IMR-90 (cell line): ENCODE data around the gene OVCA2. TPM values are rescaled to one million over a fixed set of nuclear protein-coding genes. Genes with fewer than 3 reads are reported as not detected.

Experiments
- ATAC-seq: fragments of 200-7000 bp; cut with Tn5 transposase; 2 replicates; pipeline ENCODE4 v1.9.1; 2020; ENCODE audit warnings: low read depth, mild to moderate bottlenecking, moderate library complexity
- BruUV-seq: library from RNA; stranded (reverse); fragments of 400-500 nt; replicated peaks from 2 replicates; lab custom pipeline; 2021; lab: Mats Ljungman, UMichigan
- CTCF ChIA-PET: fragments of 300-600 bp; formaldehyde crosslinking; extraction: SDS; loops from one replicate; lab custom pipeline; 2021; ENCODE audit warnings: antibody characterized with exemption; lab: Yijun Ruan, JAX
- POLR2A ChIA-PET: fragments of 300-600 bp; sonication (Branson Sonifier 250); formaldehyde crosslinking; loops from one replicate; lab custom pipeline; 2022; ENCODE audit warnings: antibody characterized with exemption; ENCODE audit not compliant: unreplicated experiment; lab: Charles Lee
- DNase-seq: peaks from one replicate; pipeline ENCODE4 v3.0.0; 2013
- H2AFZ ChIP-seq: replicated peaks from 2 replicates; pipeline ENCODE3; 2013; ENCODE audit warnings: low read length, mild to moderate bottlenecking; ENCODE audit not compliant: poor library complexity
- H2AK5ac ChIP-seq: 2 replicates; pipeline ENCODE4 v1.6.1; 2013; ENCODE audit warnings: low read depth, low read length, inconsistent platforms
- H2AK9ac ChIP-seq: replicated peaks from 2 replicates; pipeline ENCODE3; 2013; ENCODE audit warnings: mild to moderate bottlenecking, low read depth, low read length, moderate library complexity; ENCODE audit not compliant: poor library complexity
- H2BK120ac ChIP-seq: 2 replicates; pipeline ENCODE4 v1.6.1; 2013; ENCODE audit warnings: low read depth, low read length, inconsistent platforms
- H2BK15ac ChIP-seq: 3 replicates; pipeline ENCODE4 v1.6.1; 2013; ENCODE audit warnings: low read depth, low read length, inconsistent platforms
- H2BK20ac ChIP-seq: 2 replicates; pipeline ENCODE4 v1.6.1; 2013; ENCODE audit warnings: low read depth, mild to moderate bottlenecking, inconsistent platforms, low read length, moderate library complexity
- H2BK5ac ChIP-seq: 2 replicates; pipeline ENCODE4 v1.6.1; 2013; ENCODE audit warnings: mild to moderate bottlenecking, low read depth, low read length, inconsistent platforms; ENCODE audit not compliant: poor library complexity, severe bottlenecking
- H3K14ac ChIP-seq: replicated peaks from 2 replicates; pipeline ENCODE4 v1.6.1; 2013; ENCODE audit warnings: low read depth, low read length, inconsistent platforms
- H3K18ac ChIP-seq: 2 replicates; pipeline ENCODE4 v1.6.1; 2013; ENCODE audit warnings: low read depth, low read length, control low read depth
- H3K23ac ChIP-seq: 2 replicates; pipeline ENCODE4 v1.6.1; 2013; ENCODE audit warnings: low read depth, low read length, inconsistent platforms
- H3K27ac ChIP-seq: 2 replicates; pipeline ENCODE4 v1.5.1; 2013; ENCODE audit warnings: mild to moderate bottlenecking, control low read depth, low read length; ENCODE audit not compliant: insufficient read depth
- H3K27me3 ChIP-seq: 2 replicates; pipeline ENCODE4 v1.6.1; 2013; ENCODE audit warnings: low read length; ENCODE audit not compliant: control insufficient read depth, insufficient read depth
- H3K36me3 ChIP-seq: 2 replicates; pipeline ENCODE4 v1.6.1; 2013; ENCODE audit warnings: low read length, mixed read lengths; ENCODE audit not compliant: control insufficient read depth, insufficient read depth
- H3K4ac ChIP-seq: 2 replicates; pipeline ENCODE4 v1.6.1; 2013; ENCODE audit warnings: low read depth, low read length, inconsistent platforms
- H3K4me1 ChIP-seq: 2 replicates; pipeline ENCODE4 v1.6.1; 2013; ENCODE audit warnings: low read length, mixed read lengths; ENCODE audit not compliant: control insufficient read depth, insufficient read depth
- H3K4me2 ChIP-seq: 2 replicates; pipeline ENCODE4 v1.6.1; 2013; ENCODE audit warnings: low read depth, mild to moderate bottlenecking, control low read depth, low read length, moderate library complexity
- H3K4me3 ChIP-seq: 2 replicates; pipeline ENCODE4 v1.5.1; 2013; ENCODE audit warnings: low read depth, mild to moderate bottlenecking, control low read depth, low read length, moderate library complexity; ENCODE audit not compliant: insufficient read depth
- H3K56ac ChIP-seq: 2 replicates; pipeline ENCODE4 v1.6.1; 2013; ENCODE audit warnings: low read length, inconsistent platforms; ENCODE audit not compliant: insufficient read depth; ENCODE audit errors: extremely low read depth
- H3K79me1 ChIP-seq, 2 experiments: 2 replicates each; pipeline ENCODE4 v1.6.1; 2013; ENCODE audit warnings: low read length in 2 of 2, inconsistent platforms in 1 of 2, low read depth in 1 of 2
- H3K9ac ChIP-seq: 2 replicates; pipeline ENCODE4 v1.6.1; 2013; ENCODE audit warnings: low read depth, low read length, control low read depth
- H3K9me1 ChIP-seq: 2 replicates; pipeline ENCODE4 v1.6.1; 2013; ENCODE audit warnings: low read length, inconsistent platforms; ENCODE audit not compliant: insufficient read depth
- H3K9me3 ChIP-seq: 2 replicates; pipeline ENCODE4 v1.6.1; 2013; ENCODE audit warnings: low read length; ENCODE audit not compliant: control insufficient read depth, insufficient read depth
- H4K20me1 ChIP-seq: 2 replicates; pipeline ENCODE4 v1.6.1; 2013; ENCODE audit warnings: low read length, inconsistent platforms; ENCODE audit not compliant: insufficient read depth
- H4K5ac ChIP-seq: 2 replicates; pipeline ENCODE4 v1.6.1; 2013; ENCODE audit warnings: mild to moderate bottlenecking, low read depth, low read length, control low read depth
- H4K8ac ChIP-seq, 2 experiments: 2 replicates each; pipeline ENCODE4 v1.6.1; 2013; ENCODE audit warnings: low read depth in 2 of 2, low read length in 2 of 2, control low read depth in 1 of 2, inconsistent platforms in 1 of 2
- H4K91ac ChIP-seq: 2 replicates; pipeline ENCODE4 v1.6.1; 2013; ENCODE audit warnings: low read depth, low read length, inconsistent platforms; ENCODE audit not compliant: insufficient read depth
- FOS ChIP-seq: fragments of 150-350 bp; IDR thresholded peaks from 2 replicates; pipeline ENCODE4 v1.6.1; 2016; ENCODE audit warnings: low read depth, low read length
- MAZ ChIP-seq: IDR thresholded peaks from 2 replicates; pipeline ENCODE4 v1.6.1; 2012; ENCODE audit warnings: low read depth, mild to moderate bottlenecking, low read length, improper control_type of control experiment, moderate library complexity, borderline replicate concordance
- MXI1 ChIP-seq: IDR thresholded peaks from 2 replicates; pipeline ENCODE4 v1.6.1; 2012; ENCODE audit warnings: low read depth, mild to moderate bottlenecking, low read length, moderate library complexity, borderline replicate concordance
- POLR2A ChIP-seq: IDR thresholded peaks from 2 replicates; pipeline ENCODE4 v1.6.1; 2012; ENCODE audit warnings: mild to moderate bottlenecking, low read depth, low read length
- RAD21 ChIP-seq: IDR thresholded peaks from 2 replicates; pipeline ENCODE4 v1.6.1; 2012; ENCODE audit warnings: low read length, improper control_type of control experiment
- RCOR1 ChIP-seq: IDR thresholded peaks from 2 replicates; pipeline ENCODE4 v1.6.1; 2012; ENCODE audit warnings: mild to moderate bottlenecking, low read length, improper control_type of control experiment; ENCODE audit not compliant: insufficient replicate concordance
- RFX5 ChIP-seq: IDR thresholded peaks from 2 replicates; pipeline ENCODE4 v1.8.0; 2012; ENCODE audit warnings: low read depth, mild to moderate bottlenecking, low read length, moderate library complexity
- SMC3 ChIP-seq: fragments of 150-350 bp; IDR thresholded peaks from 2 replicates; pipeline ENCODE4 v1.6.1; 2016; ENCODE audit warnings: low read depth, mild to moderate bottlenecking, antibody characterized with exemption, low read length, moderate library complexity
- WGBS, 2 experiments: methylation state at CpG; one replicate each; pipeline versions ENCODE4 v1.1.5 to v1.1.7; 2013; ENCODE audit warnings: missing lambda C conversion rate in 2 of 2; ENCODE audit not compliant: insufficient read length in 1 of 2; ENCODE audit errors: extremely low coverage in 2 of 2; 5-methylcytosine and 5-hydroxymethylcytosine counted together
- dilution Hi-C: fragments of 300-500 bp; cut with HindIII; formaldehyde crosslinking; loops from one replicate; pipeline ENCODE4 v1.14.3; 2018; ENCODE audit warnings: low sequenced_read_pairs; ENCODE audit not compliant: unreplicated experiment
- in situ Hi-C: fragments of 300-500 bp; cut with MboI; formaldehyde crosslinking; loops from 3 replicates; pipeline ENCODE4 v1.14.3; 2019; ENCODE audit warnings: low sequenced_read_pairs, inconsistent platforms, mixed read lengths
- intact Hi-C: fragments of 100-400 bp; cut with micrococcal nuclease; formaldehyde crosslinking; loops from 2 replicates; pipeline ENCODE4 v1.10.0; 2022
- polyA plus RNA-seq, 3 experiments: library from polyadenylated mRNA; depleted of rRNA; stranded (reverse); fragments of >200 nt; gene quantifications; 2 replicates each; pipeline ENCODE4 v1.2.3, GENCODE V29; 2012; ENCODE audit warnings: low replicate concordance in 1 of 3
- total RNA-seq: library from RNA; depleted of rRNA; stranded (reverse); fragments of >200 nt; gene quantifications from 2 replicates; pipeline ENCODE4 v1.2.3, GENCODE V29; 2012
- TF ChIP-seq, protein P1 (sequence below): conservative IDR thresholded peaks from 2 replicates; pipeline ENCODE4 v1.5.1; 2012; ENCODE audit warnings: mild to moderate bottlenecking, low read depth, low read length, improper control_type of control experiment
- TF ChIP-seq, protein P2 (sequence below): fragments of 150-350 bp; IDR thresholded peaks from 2 replicates; pipeline ENCODE4 v1.6.1; 2016; ENCODE audit warnings: low read depth, mild to moderate bottlenecking, low read length, moderate library complexity, borderline replicate concordance
- TF ChIP-seq, protein P3 (sequence below): fragments of 150-350 bp; IDR thresholded peaks from 2 replicates; pipeline ENCODE4 v1.6.1; 2017; ENCODE audit warnings: mild to moderate bottlenecking, antibody characterized with exemption, low read length, low read depth

OVCA2 gene
- total and polyA plus RNA-seq, 2 of the 4 experiments (the other 2 are of a cell fraction): 38.7 to 46.9 TPM

DNA sequence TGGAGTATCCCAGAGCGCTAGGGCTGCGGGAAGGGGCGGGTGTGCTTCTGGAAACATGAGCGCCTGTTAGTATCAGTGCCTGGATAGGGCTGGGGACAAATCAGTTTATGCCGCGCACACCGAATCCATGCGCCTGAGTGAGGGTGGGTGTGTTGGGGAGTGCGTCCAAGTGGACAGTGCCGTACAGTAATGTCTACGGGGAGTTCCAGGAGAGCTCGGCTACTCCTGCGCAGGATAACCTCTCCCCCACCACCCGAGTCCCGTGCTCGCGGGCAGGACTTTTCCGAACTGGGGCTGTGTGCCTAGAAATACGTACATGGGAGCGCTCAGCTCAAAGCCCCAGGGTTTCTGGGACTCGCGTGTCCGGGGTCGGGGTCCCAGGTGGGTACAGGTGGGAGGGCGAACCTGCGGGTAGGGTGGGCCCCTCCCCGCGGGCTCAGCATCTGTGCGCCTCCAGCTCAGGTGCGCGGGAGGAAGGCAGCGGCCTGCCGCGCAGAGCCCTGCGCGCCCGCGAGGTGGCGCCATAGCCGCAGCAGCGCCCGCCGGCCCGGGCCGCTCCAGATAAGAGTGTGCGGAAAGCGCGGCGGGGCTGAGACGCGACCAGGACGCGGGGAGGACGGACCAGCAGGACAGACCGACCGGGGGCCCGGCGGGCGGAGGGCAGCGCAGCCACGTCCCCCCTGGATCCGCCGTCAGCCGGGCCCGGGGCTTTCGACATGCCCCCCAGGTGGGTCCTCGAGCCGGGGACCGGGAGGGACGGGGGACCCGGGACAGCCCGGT is 12.9 kb downstream of the OVCA2 start, which contains the start of gene HIC1:
Gene HIC1 (plus strand): TSS at position 592 of the 780 bp plus-strand sequence. CDS start 1,588 bp downstream, outside the sequence.
- ATAC-seq: peak; percentile 51
- peak within 1 kb of the TSS; percentile 68 for H3K14ac ChIP-seq
- peaks cover 0 to 20% of the 10 kb centered on the region in 2 experiments; a peak in 1 of 4 replicates for H3K79me1 ChIP-seq
- H3K4me3 ChIP-seq: peak within 1 kb of the TSS; percentile 75
- dilution Hi-C loops: no loop called here
- no peaks in the 10 kb centered on the region for H3K27me3 ChIP-seq
- WGBS, 2 experiments: 0% methylated on average over 29 of the region's 72 CpGs; no CpG with 5 or more reads in 1 of the 2 experiments
- peak within 1 kb of the TSS; percentile 78 for H3K4me2 ChIP-seq
- peak within 1 kb of the TSS; percentile 73 for H3K4ac ChIP-seq
- no peaks in the 10 kb centered on the region for H3K9me3 ChIP-seq
- H2BK5ac ChIP-seq: peak within 1 kb of the TSS; percentile 95
- no TSS peak for BruUV-seq
- peak within 1 kb of the TSS; percentile 41; the same call in 1 of the 2 replicates for H3K56ac ChIP-seq
- peak within 1 kb of the TSS; percentile 48 for H2BK120ac ChIP-seq
- H4K8ac ChIP-seq: peak within 1 kb of the TSS in 1 of 2 experiments; percentile 35; a peak in 1 of 4 replicates
- H3K9me1 ChIP-seq: no peaks in the 10 kb centered on the region
- H2BK20ac ChIP-seq: no peak within 1 kb of the TSS
- TF ChIP-seq, protein P1, sequence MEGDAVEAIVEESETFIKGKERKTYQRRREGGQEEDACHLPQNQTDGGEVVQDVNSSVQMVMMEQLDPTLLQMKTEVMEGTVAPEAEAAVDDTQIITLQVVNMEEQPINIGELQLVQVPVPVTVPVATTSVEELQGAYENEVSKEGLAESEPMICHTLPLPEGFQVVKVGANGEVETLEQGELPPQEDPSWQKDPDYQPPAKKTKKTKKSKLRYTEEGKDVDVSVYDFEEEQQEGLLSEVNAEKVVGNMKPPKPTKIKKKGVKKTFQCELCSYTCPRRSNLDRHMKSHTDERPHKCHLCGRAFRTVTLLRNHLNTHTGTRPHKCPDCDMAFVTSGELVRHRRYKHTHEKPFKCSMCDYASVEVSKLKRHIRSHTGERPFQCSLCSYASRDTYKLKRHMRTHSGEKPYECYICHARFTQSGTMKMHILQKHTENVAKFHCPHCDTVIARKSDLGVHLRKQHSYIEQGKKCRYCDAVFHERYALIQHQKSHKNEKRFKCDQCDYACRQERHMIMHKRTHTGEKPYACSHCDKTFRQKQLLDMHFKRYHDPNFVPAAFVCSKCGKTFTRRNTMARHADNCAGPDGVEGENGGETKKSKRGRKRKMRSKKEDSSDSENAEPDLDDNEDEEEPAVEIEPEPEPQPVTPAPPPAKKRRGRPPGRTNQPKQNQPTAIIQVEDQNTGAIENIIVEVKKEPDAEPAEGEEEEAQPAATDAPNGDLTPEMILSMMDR: peak; percentile 93
- TF ChIP-seq RCOR1 (no peak), FOS (0 out of 2 replicates have a peak, but pooled peaks have one; percentile 8), RFX5 (no peak), MXI1 (peak; percentile 77; the same call in 1 of the 2 replicates), SMC3 (peak; percentile 68), MAZ (peak; percentile 54; the same call in 1 of the 2 replicates), RAD21 (peak; percentile 89), POLR2A (peak; percentile 98)
- TF ChIP-seq, protein P2, sequence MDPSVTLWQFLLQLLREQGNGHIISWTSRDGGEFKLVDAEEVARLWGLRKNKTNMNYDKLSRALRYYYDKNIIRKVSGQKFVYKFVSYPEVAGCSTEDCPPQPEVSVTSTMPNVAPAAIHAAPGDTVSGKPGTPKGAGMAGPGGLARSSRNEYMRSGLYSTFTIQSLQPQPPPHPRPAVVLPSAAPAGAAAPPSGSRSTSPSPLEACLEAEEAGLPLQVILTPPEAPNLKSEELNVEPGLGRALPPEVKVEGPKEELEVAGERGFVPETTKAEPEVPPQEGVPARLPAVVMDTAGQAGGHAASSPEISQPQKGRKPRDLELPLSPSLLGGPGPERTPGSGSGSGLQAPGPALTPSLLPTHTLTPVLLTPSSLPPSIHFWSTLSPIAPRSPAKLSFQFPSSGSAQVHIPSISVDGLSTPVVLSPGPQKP: no peak
- TF ChIP-seq, protein P3, sequence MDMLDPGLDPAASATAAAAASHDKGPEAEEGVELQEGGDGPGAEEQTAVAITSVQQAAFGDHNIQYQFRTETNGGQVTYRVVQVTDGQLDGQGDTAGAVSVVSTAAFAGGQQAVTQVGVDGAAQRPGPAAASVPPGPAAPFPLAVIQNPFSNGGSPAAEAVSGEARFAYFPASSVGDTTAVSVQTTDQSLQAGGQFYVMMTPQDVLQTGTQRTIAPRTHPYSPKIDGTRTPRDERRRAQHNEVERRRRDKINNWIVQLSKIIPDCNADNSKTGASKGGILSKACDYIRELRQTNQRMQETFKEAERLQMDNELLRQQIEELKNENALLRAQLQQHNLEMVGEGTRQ: no peak
- peak within 1 kb of the TSS; percentile 96 for H3K9ac ChIP-seq
- peaks cover 26% of the 10 kb centered on the region for H3K36me3 ChIP-seq
- peak within 1 kb of the TSS; percentile 98 for H3K27ac ChIP-seq
- no peak within 1 kb of the TSS; the same call in none of the 2 replicates for H2AK5ac ChIP-seq
- H2AFZ ChIP-seq: peak within 1 kb of the TSS; percentile 89
- POLR2A ChIA-PET: interaction anchor here (0.6 to 1.3 kb wide), 4 partner anchors 167 to 567 kb away, joined by 3 to 17 read pairs (median 4); partner anchors contain the start of gene SRR
- CTCF ChIA-PET: interaction anchor here (0.6 to 6.3 kb wide), 15 partner anchors 12 to 390 kb away, joined by 3 to 57 read pairs (median 4); partner anchors contain the start of gene TSR1
- H3K18ac ChIP-seq: peak within 1 kb of the TSS; percentile 2; the same call in 1 of the 2 replicates
- H4K20me1 ChIP-seq: peaks cover 30% of the 10 kb centered on the region
- peak; percentile 73 for DNase-seq
- no peak within 1 kb of the TSS for H4K5ac ChIP-seq
- H2AK9ac ChIP-seq: peak within 1 kb of the TSS; percentile 99
- intact Hi-C loops: loop anchor here (1.0 to 5.0 kb wide), 4 partner anchors 190 to 298 kb away; partner anchors contain the start of genes SGSM2 and TSR1
- H3K4me1 ChIP-seq: peaks cover 18% of the 10 kb centered on the region
- H2BK15ac ChIP-seq: 0 out of 3 replicates have a peak within 1 kb of the TSS, but pooled peaks have one; percentile 54
- in situ Hi-C loops: no loop called here
- H3K23ac ChIP-seq: peak within 1 kb of the TSS; percentile 75; the same call in 1 of the 2 replicates
- peak within 1 kb of the TSS; percentile 55 for H4K91ac ChIP-seq
